ENCODE data around the gene KLHL12. TPM values are rescaled to one million over a fixed set of nuclear protein-coding genes. Genes with fewer than 3 reads are reported as not detected.

Gene KLHL12
- 10 to 100 TPM in 11 of 12 donors, not detected in 1; 16.4 to 26.4 (median 22.6) TPM for polyA plus RNA-seq (ENCODE audit: insufficient read length in 12 of 12)
- long read RNA-seq, donor 1, transcript KLHL12-203 (12 exons, 3,359 nt): major isoform, 7 of 14 reads
- long read RNA-seq, donor 1, partial matches to known transcripts: 7 of 14 reads
- long read RNA-seq, donor 1, other reads (novel, unspliced or antisense): 0 of 14 reads
- long read RNA-seq, donor 2, transcript KLHL12-203 (12 exons, 3,359 nt): major isoform, 5 of 5 reads
- long read RNA-seq, donor 2, partial matches to known transcripts: 0 of 5 reads
- long read RNA-seq, donor 2, other reads (novel, unspliced or antisense): 0 of 5 reads
- long read RNA-seq, donor 3, partial matches to known transcripts: 0 of 1 reads
- long read RNA-seq, donor 3, other reads (novel, unspliced or antisense): 0 of 1 reads
- long read RNA-seq, donor 4, partial matches to known transcripts: 8 of 9 reads
- long read RNA-seq, donor 4, other reads (novel, unspliced or antisense): 0 of 9 reads
- long read RNA-seq, donor 5, partial matches to known transcripts: 0 of 1 reads
- long read RNA-seq, donor 5, other reads (novel, unspliced or antisense): 0 of 1 reads
- long read RNA-seq, donor 6, partial matches to known transcripts: 0 of 1 reads
- long read RNA-seq, donor 6, other reads (novel, unspliced or antisense): 0 of 1 reads
- long read RNA-seq, donor 7, partial matches to known transcripts: 0 of 1 reads
- long read RNA-seq, donor 7, other reads (novel, unspliced or antisense): 0 of 1 reads
- long read RNA-seq, donor 8, partial matches to known transcripts: 0 of 4 reads
- long read RNA-seq, donor 8, other reads (novel, unspliced or antisense): 0 of 4 reads
- long read RNA-seq, donor 9, partial matches to known transcripts: 0 of 1 reads
- long read RNA-seq, donor 9, other reads (novel, unspliced or antisense): 0 of 1 reads
- long read RNA-seq, donor 10, partial matches to known transcripts: 0 of 2 reads
- long read RNA-seq, donor 10, other reads (novel, unspliced or antisense): 0 of 2 reads
- long read RNA-seq, donor 11, partial matches to known transcripts: 0 of 1 reads
- long read RNA-seq, donor 11, other reads (novel, unspliced or antisense): 0 of 1 reads

DNA sequence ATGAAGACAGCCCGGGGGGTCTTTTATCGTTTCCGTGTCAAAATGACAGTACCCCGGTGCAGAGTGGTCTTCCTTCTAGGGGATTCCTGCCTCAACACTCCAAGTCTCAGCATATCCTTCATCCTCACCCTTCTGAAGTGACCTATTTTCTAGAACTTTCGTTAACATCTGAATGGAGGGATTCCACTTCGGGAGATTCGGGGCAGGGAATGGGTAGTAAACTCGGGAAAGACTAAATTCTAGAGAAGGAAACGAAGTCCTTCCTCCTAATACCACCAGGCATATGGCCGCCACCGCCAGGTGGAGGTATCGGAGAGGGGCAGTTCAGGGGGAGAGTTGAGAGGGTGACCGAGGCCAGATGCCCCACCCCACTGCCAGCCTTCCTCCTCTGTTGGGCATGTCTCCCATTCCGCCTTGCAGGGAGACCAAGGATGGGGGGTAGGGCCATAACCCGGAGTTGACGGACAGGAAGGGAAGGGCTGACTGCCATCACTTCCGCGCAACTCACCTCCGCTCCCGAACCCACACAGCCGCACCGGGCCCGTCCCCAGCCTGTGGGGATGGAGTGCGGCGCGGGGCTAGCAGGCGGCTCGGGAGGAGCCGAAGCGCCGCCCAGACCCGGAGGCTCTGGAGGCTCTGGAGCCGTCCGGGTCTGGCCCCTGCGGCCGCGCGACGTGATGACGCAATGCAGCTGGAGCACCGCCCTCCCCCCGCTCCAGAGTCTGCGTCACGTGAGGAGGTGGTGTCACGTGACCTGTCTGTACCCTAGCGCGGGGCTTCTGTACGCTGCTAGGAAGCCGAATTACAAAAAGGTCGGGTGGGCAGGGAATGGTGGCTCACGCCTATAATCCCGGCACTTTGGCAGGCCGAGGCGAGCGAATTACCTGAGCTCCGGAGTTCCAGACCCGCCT is at the start of gene KLHL12:
Gene KLHL12 (minus strand): TSS at position 654 of the 911 bp plus-strand sequence. CDS start 2,072 bp downstream, outside the sequence.
- peak; percentile 97 for DNase-seq

DNA sequence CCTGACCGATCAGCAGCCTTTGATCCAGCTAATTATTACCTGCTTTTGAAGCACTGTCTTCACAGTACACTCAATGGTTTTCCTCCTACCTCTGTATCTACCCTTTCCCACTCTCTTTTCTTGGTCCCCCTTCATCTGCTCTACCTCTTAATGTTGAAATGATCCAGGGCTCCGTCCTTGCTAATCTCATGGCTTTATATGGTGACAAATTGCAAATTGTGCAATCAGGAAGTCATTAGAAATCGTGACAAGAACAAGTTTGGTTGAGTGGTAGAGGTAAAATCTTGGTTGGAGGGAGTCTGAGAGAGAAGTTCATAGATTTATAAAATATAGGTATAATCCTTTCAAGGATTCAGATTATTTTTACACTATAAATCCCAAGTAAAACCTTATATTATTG is 49.6 kb upstream of the KLHL12 start:
- no peak for DNase-seq

GRCh38 chr1:202974856-202975255 is 47.8 kb upstream of the KLHL12 start:
- DNase-seq: no peak

DNA sequence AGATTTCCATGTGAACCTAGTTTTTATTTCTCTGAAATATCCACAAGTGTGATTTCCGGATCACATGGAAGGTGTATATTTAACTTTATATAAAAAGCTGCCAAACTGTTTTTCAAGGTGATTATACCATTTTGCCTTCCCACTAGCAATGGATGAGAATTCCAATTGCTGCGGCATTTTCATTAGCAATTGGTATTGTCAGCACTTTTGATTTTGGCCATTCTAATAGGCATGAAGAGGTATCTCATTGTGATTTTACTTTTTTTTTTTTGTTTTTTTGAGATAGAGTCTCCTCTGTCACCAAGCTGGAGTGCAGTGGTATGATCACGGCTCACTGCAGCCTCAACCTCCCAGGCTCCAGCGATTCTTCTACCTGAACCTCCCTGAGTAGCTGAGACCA is 45.0 kb upstream of the KLHL12 start:
- DNase-seq: no peak

GRCh38 chr1:202968895-202969295 is 41.9 kb upstream of the KLHL12 start:
- DNase-seq: no peak

DNA sequence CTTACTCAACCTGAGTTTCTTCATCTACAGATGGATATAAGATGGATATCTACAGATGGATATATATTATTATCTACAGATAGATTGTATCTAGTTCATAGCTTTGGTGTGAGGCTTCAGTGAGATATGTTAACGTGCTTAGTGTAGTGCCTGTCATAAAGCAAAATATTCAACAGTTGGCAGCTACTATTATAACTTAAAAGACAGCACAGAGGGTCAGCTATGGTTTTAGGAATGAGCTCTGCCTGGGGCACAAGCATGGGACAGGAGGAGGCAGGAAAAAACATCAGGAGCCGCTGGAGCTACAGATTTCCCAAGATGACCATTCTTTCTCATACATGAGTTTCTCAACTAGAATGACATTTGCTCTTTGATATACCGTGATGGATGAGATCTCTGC is 41.3 kb upstream of the KLHL12 start:
- DNase-seq: no peak

DNA sequence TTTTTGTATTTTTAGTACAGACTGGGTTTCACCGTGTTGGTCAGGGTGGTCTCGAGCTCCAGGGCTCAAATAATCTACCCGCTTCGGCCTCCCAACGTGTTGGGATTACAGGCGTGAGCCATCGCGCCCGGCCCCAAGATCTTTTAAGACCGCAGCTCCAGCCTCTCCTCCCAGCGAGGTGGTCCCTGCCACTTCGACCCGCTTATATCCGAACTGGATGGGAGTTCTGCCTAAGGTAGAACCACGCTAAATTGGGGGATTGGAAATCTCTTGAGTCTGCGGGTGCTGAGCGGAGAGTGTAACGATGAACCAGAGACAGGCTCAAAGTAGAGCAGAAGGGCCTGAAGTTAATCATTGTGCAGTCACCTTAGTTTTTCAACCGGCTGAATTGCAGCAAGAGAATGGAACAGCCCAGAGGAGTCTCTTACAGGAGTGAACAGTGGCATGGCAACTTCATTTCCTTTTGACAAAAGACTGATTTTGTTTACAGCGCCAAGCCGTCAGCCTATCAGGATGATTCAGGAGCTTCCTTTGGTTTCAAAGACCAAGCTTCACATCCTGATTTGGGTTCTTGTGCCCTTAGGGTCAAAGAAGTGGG is 40.7 kb upstream of the KLHL12 start:
- DNase-seq: no peak

DNA sequence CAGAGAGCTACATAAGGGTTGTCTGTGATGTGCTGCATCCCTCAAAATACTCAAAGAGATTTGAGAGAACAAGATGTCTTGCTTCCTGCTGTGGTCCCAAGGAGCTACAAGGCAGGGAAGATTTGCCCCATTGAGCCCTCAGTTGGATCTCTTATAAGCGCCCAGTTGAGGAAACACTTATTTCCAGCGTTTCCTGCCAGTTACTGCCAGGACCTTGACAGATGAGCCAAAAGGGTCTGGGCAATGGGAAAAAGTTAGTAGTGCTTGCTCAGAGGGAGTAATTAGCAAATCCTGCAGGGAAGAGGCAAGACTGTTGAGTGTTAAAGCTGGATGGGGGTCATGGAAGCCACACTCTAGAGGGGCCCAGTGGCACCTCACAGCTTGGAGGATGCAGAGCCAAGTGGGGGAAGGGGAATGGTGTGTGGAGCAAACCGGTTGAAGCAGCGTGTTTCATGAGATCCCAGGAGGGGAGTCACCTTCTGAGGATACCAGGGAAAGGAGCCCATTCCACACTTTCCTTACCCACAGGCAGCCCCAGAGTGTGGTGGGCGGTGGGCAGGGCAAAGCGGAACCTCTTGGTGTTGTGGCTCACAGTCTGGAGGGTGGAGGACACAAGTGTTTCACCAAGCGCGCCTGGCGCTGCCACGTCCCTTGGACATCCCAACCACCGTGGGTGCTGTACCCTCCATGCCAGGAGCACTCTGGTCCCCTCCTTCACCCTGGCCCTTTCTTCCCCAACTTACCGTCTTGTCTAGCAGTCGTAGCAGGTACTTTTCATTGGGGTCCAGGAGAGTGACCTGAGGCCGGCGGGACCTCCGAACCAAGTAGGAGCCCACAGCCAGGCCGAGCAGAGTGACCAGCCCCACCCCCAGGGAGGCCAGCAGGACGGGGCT is 39.2 kb upstream of the KLHL12 start:
- DNase-seq: no peak

DNA sequence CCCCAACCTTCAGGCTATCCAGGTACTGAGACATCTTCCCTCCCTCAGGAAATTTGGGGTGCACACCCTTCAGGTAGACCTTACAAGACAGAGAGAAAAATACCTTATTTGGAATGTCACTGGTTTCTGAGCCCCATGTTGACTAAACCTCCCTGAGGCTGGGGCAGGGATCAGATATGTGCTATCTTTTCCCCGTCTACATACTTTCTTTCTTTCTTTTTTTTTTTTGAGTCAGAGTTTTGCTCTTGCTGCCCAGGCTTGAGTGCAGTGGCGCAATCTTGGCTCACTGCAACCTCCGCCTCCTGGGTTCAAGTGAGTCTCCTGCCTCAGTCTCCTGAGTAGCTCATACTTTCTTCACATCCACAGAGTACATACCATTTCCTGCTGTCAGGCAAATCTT is 38.4 kb upstream of the KLHL12 start:
- DNase-seq: no peak

DNA sequence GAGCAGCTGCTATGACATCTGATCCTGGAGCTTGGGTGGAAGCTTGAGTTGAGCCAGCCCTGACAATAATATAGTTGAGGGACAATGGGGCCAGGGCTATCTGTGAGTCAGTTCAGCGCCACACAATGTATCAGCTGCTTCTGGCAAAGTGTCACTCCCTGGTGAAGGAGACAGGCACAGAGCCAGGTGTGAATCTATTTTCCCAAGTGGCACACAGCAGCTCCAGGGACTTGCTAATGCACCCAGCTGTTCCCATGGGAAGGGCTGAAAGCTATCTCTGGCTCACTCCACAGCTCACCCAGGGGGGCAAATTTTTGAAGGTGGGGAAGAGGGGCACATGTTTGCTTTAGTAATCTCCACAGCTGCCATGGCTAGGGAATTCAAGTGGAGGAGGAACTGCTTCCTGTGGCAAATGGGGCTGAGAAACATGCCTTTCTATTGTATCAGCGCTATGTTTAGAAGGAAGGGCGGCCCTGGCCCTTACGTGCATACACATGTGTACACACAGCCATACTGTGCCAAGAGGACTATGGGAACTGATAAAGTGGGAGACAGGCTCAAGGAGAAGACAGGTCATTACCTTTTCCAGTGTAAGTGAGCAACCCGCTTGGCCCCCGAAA is 37.9 kb upstream of the KLHL12 start:
- DNase-seq: no peak

GRCh38 chr1:202961220-202961880 is 34.3 kb upstream of the KLHL12 start:
- no peak for DNase-seq

- DNase-seq: no peak
Measured at GRCh38 chr1:202959276-202959620, 32.2 kb upstream of the KLHL12 start.

GRCh38 chr1:202958544-202959275 is 31.7 kb upstream of the KLHL12 start:
- no peak for DNase-seq

DNA sequence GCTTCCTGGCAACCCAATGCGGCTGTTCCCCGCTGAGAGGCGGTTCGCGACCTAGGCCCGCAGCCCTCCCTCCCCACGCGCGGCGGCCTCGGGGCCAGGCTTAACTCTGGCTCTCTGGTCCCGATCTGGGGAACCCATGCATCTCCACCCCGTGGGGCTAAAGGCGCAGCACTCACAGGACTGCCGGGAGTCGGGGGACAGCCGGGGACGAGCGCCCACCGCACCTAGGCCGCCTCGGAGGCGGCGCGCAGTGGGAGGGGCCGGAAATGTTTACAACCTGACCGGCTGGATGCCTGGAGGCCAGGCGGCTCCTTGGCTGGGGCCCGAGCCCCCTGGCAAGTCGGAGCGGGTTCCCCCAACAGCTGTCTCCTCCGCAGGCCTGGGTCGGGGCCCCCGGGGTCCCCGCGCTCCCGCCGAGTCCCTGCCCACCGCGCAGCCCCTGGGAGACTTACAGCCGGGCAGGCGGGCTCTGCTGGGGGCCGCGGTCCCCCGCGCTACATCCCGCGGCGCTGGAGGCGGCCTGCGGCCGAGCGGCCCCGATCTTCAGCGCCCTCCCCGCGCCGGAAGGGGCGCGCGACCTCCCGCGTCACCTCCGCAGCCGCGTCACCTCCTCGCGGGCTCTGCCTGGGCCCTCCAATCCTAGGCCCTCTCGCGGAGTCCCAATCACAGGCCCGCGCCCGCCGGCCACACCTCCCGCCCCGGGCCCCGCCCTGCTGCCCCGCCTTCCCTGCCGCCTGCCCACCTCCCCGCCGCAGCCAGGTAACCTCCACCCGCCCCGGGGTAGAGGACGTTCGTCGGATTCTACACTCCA is 30.9 kb upstream of the KLHL12 start, which contains the start of gene ADIPOR1:
Gene ADIPOR1 (minus strand): TSS at position 580 of the 811 bp plus-strand sequence. CDS start 7,242 bp downstream, outside the sequence.
- DNase-seq: peak; percentile 88

DNA sequence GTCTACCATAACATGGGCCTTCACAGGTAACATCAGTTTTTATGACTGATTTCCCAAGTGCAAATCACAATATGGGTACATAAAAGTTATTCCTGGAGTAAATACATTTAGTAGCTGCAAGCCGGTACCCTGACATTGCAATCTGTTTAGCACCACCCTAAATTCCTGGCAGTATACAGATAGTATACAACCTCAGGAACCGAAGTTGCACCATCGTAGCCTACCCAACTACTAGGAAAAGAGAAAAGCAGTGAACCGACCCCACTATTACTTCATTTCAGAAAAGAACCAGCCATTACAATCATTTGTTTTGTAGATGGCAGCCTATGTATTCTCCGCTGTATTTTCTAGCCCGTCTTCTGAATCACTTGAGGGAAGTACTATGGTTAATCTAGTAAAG is 29.9 kb upstream of the KLHL12 start:
- no peak for DNase-seq

- DNase-seq: no peak
Measured at GRCh38 chr1:202954057-202954745, 27.2 kb upstream of the KLHL12 start.

Data from muscle of arm (tissue), 14 donors.